Gastrocnemius medialis (tissue), 4 donors: ENCODE data around the gene RAB44. TPM values are rescaled to one million over a fixed set of nuclear protein-coding genes. Genes with fewer than 3 reads are reported as not detected.
A peak's percentile ranks its signal among the peaks of the same experiment; 100 is the strongest.

Experiments
- ATAC-seq, 2 donors: fragments of 150-250 bp; one replicate each; pipeline ENCODE4 v1.9.1; 2016
- DNase-seq, 2 donors: peaks; one replicate each; pipeline ENCODE4 v3.0.0-alpha.2; 2019
- H3K27ac ChIP-seq, 4 donors: fragments of 200-600 bp; sonication (generic); 1 replicate in 1 of 4; 2 replicates in 3 of 4; pipeline ENCODE4 v1.5.1; 2016 to 2018; ENCODE audit warnings: mild to moderate bottlenecking in 2 of 4, moderate library complexity in 1 of 4
- H3K27me3 ChIP-seq, 3 donors: fragments of 200-600 bp; sonication (generic) in 2 of 3; 1 replicate in 1 of 3; 2 replicates in 2 of 3; pipeline versions ENCODE4 v1.5.1 to v1.6.0; 2016 to 2019; ENCODE audit warnings: mild to moderate bottlenecking in 1 of 3, moderate library complexity in 1 of 3
- H3K36me3 ChIP-seq, 2 donors: fragments of 200-600 bp; sonication (generic) in 1 of 2; one replicate each; pipeline ENCODE4 v1.5.1; 2017 to 2018
- H3K4me1 ChIP-seq, 2 donors: fragments of 200-600 bp; sonication (generic) in 1 of 2; one replicate each; pipeline ENCODE4 v1.5.1; 2016 to 2017; ENCODE audit warnings: mild to moderate bottlenecking in 2 of 2
- H3K4me3 ChIP-seq, 4 donors: fragments of 200-600 bp; sonication (generic) in 3 of 4; 1 replicate in 1 of 4; 2 replicates in 3 of 4; pipeline ENCODE4 v1.5.1; 2016 to 2019; ENCODE audit warnings: mild to moderate bottlenecking in 2 of 4
- H3K9me3 ChIP-seq, 3 donors: fragments of 200-600 bp; sonication (generic) in 2 of 3; 1 replicate in 1 of 3; 2 replicates in 2 of 3; pipeline ENCODE4 v1.5.1; 2016 to 2019
- POLR2A ChIP-seq, 2 donors: fragments of 450-650 bp; IDR thresholded peaks; one replicate each; pipeline ENCODE4 v1.6.1; 2017; ENCODE audit warnings: antibody characterized with exemption in 2 of 2, mild to moderate bottlenecking in 2 of 2, moderate library complexity in 2 of 2
- in situ Hi-C, 4 donors: fragments of 200-750 bp; cut with MboI; loops; one replicate each; pipeline versions ENCODE4 v1.15.0 to v1.8.0; 2017; ENCODE audit warnings: low sequenced_read_pairs in 4 of 4
- intact Hi-C: fragments of 100-400 bp; cut with DNase I; formaldehyde crosslinking; loops from one replicate; pipeline ENCODE4 v1.15.1; 2023; ENCODE audit warnings: low total_unique reads
- total RNA-seq, 4 donors: library from RNA; depleted of rRNA; stranded (reverse); fragments of >200 nt; gene quantifications; one replicate each; pipeline versions ENCODE4 v1.1.0 to v1.2.3, GENCODE V29; 2016
- TF ChIP-seq, protein P1 (sequence below), 5 experiments: fragments of 450-650 bp in 3 of 5; fragments of 200-600 bp in 2 of 5; sonication (generic) in 2 of 5; IDR thresholded peaks in 4 of 5; conservative IDR thresholded peaks in 1 of 5; 1 replicate in 4 of 5; 2 replicates in 1 of 5; pipeline ENCODE4 v1.5.1; 2016 to 2019; ENCODE audit warnings: antibody characterized with exemption in 5 of 5, mild to moderate bottlenecking in 3 of 5, moderate library complexity in 3 of 5

The RAB44 gene
- total RNA-seq, 4 donors from 2014 or later = 0.09 TPM; not detected in 3

- DNase-seq (no peak), ATAC-seq (no peak)
- H3K4me1 ChIP-seq = peaks cover 18 to 25% of the 10 kb centered on the region in 2 donors
- H3K27ac ChIP-seq = peak overlapping the region; percentile 99 to 100 (median 100)
- intact Hi-C loops (loop anchor here (5.0 kb wide), 1 partner anchor 320 kb away; no protein-coding TSS in a partner anchor), in situ Hi-C loops (loop anchor here in 1 of 4 donors (25.0 kb wide), 1 partner anchor 240 kb away; the partner anchor contains the start of genes KCTD20 and PXT1)
- H3K36me3 ChIP-seq = no peaks in the 10 kb centered on the region
- H3K27me3 ChIP-seq = no peaks in the 10 kb centered on the region
- TF ChIP-seq, protein P1, sequence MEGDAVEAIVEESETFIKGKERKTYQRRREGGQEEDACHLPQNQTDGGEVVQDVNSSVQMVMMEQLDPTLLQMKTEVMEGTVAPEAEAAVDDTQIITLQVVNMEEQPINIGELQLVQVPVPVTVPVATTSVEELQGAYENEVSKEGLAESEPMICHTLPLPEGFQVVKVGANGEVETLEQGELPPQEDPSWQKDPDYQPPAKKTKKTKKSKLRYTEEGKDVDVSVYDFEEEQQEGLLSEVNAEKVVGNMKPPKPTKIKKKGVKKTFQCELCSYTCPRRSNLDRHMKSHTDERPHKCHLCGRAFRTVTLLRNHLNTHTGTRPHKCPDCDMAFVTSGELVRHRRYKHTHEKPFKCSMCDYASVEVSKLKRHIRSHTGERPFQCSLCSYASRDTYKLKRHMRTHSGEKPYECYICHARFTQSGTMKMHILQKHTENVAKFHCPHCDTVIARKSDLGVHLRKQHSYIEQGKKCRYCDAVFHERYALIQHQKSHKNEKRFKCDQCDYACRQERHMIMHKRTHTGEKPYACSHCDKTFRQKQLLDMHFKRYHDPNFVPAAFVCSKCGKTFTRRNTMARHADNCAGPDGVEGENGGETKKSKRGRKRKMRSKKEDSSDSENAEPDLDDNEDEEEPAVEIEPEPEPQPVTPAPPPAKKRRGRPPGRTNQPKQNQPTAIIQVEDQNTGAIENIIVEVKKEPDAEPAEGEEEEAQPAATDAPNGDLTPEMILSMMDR (IDR thresholded peaks at IDR 0.05 in 4 of 5, conservative IDR thresholded peaks at IDR 0.05 in 1 of 5) = no peak
- no peak for TF ChIP-seq POLR2A (IDR thresholded peaks at IDR 0.05)
- no peaks in the 10 kb centered on the region for H3K9me3 ChIP-seq
- no peak overlapping the region for H3K4me3 ChIP-seq
Measured at GRCh38 chr6:36677059-36677749, 20.4 kb upstream of the RAB44 start.

DNA sequence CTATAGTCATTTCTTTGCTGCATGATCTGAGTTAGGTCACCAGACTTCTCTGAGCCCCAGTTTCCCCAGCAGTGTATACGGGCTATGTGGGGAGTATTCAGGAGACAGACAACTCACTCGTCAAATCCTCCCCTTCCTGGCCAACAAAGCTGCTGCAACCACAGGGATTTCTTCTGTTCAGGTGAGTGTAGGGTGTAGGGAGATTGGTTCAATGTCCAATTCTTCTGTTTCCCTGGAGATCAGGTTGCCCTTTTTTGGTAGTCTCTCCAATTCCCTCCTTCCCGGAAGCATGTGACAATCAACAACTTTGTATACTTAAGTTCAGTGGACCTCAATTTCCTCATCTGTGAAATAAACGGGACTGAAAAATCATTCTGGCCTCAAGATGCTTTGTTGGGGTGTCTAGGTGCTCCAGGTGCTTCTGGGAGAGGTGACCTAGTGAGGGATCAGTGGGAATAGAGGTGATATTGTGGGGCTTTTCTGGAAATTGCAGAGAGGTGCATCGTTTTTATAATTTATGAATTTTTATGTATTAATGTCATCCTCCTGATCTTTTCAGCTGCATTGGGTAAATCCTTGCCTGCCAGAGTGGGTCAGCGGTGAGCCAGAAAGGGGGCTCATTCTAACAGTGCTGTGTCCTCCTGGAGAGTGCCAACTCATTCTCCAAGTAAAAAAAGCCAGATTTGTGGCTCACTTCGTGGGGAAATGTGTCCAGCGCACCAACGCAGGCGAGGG, 19.7 kb upstream of the RAB44 start:
- in situ Hi-C loops (loop anchor here in 1 of 4 donors (25.0 kb wide), 1 partner anchor 241 kb away; the partner anchor contains the start of genes KCTD20 and PXT1), intact Hi-C loops (loop anchor here (1.0 to 5.0 kb wide), 5 partner anchors 11 to 319 kb away; partner anchors contain the start of genes KCTD20, PXT1 and SRSF3)
- Histone ChIP-seq H3K9me3 (no peaks in the 10 kb centered on the region), H3K36me3 (peaks cover 0 to 3% of the 10 kb centered on the region in 2 donors), H3K27me3 (no peaks in the 10 kb centered on the region), H3K4me1 (peaks cover 25 to 32% of the 10 kb centered on the region in 2 donors), H3K27ac (peak overlapping the region; percentile 99 to 100 (median 100)), H3K4me3 (peak overlapping the region; percentile 43 to 97 (median 93))
- TF ChIP-seq, protein P1 (IDR thresholded peaks at IDR 0.05 in 4 of 5, conservative IDR thresholded peaks at IDR 0.05 in 1 of 5) = no peak
- no peak for TF ChIP-seq POLR2A (IDR thresholded peaks at IDR 0.05)
- no peak for DNase-seq
- no peak for ATAC-seq

- TF ChIP-seq POLR2A (IDR thresholded peaks at IDR 0.05) = peak; percentile 99 to 100
- TF ChIP-seq, protein P1 (IDR thresholded peaks at IDR 0.05 in 4 of 5, conservative IDR thresholded peaks at IDR 0.05 in 1 of 5) = peak in 3 of 5 experiments; percentile 21 to 45 (median 28)
- H3K9me3 ChIP-seq = no peaks in the 10 kb centered on the region
- peaks cover 26 to 37% of the 10 kb centered on the region in 2 donors for H3K4me1 ChIP-seq
- H3K36me3 ChIP-seq = peaks cover 0 to 9% of the 10 kb centered on the region in 2 donors
- H3K27ac ChIP-seq = peak within 1 kb of the TSS; percentile 99 to 100 (median 100)
- peak; percentile 38 to 61 for ATAC-seq
- peak within 1 kb of the TSS; percentile 91 to 97 (median 93) for H3K4me3 ChIP-seq
- in situ Hi-C loops = loop anchor here in 1 of 4 donors (25.0 kb wide), 1 partner anchor 241 kb away; the partner anchor contains the start of genes KCTD20 and PXT1
- intact Hi-C loops = loop anchor here (1.0 to 5.0 kb wide), 5 partner anchors 11 to 319 kb away; partner anchors contain the start of genes KCTD20, PXT1 and SRSF3
- no peaks in the 10 kb centered on the region for H3K27me3 ChIP-seq
- peak; percentile 86 to 94 for DNase-seq
Measured at GRCh38 chr6:36678488-36679042, 19.1 kb upstream of the RAB44 start, which contains the start of gene CDKN1A. CDKN1A (plus strand) TSS chr6:36678714; CDS start chr6:36684102, 5,388 bp downstream.
